ENCODE measurements around the gene STX11. TPM values are rescaled to one million over a fixed set of nuclear protein-coding genes. Genes with fewer than 3 reads are reported as not detected.

STX11 gene
- total and polyA plus RNA-seq, 2 of the 13 experiments (the other 11 are each of a cell fraction or from before 2014, with no cell fraction given), result 0.03 TPM; not detected in 1

- ChIA-PET CTCF (ENCODE audit: low intra/inter-chr PET ratio, low total read pairs) (no interaction called here), POLR2A (no interaction called here)
- no TSS peak for BruUV-seq (replicated peaks)
- Histone ChIP-seq H3K4me3 (replicated peaks in 1 of 3; ENCODE audit: insufficient read depth in 1 of 3, low read depth in 2 of 3, low read length in 3 of 3) (no peak overlapping the region), H3K9me3 (ENCODE audit: low read length) (no peaks in the 10 kb centered on the region), H3K4me1 (ENCODE audit: insufficient read depth, low read length) (no peaks in the 10 kb centered on the region), H3K27ac (ENCODE audit: extremely low read length, insufficient read depth, low read length) (no peak overlapping the region), H3K27me3 (ENCODE audit: control insufficient read depth in 1 of 2, insufficient read depth in 2 of 2, low read length in 2 of 2) (no peaks in the 10 kb centered on the region), H3K36me3 (replicated peaks in 1 of 2; ENCODE audit: control insufficient read depth in 1 of 2, insufficient read depth in 2 of 2, low read length in 2 of 2) (no peaks in the 10 kb centered on the region), H4K20me1 (ENCODE audit: insufficient read depth, low read length) (no peaks in the 10 kb centered on the region), H2AFZ (ENCODE audit: low read length) (no peak overlapping the region), H3K4me2 (ENCODE audit: low read depth, low read length) (no peak overlapping the region), H3K9ac (ENCODE audit: insufficient read depth, low read depth, low read length) (no peak overlapping the region), H3K79me2 (ENCODE audit: insufficient read depth, low read length) (no peaks in the 10 kb centered on the region)
- intact Hi-C loops (cut with micrococcal nuclease; ENCODE audit: unreplicated experiment), result no loop called here
- no peak for ATAC-seq
- FAIRE-seq, result no peak
- TF ChIP-seq CEBPB (IDR thresholded peaks at IDR 0.05; ENCODE audit: borderline replicate concordance, low read depth, low read length), result peak; percentile 91
- TF ChIP-seq RBM39 (IDR thresholded peaks at IDR 0.05; ENCODE audit: low read depth, low read length, poor library complexity, severe bottlenecking), result no peak
- peak; percentile 31; the same call in 1 of the 2 replicates for TF ChIP-seq CEBPG (CRISPR knock-in tag; IDR thresholded peaks at IDR 0.05)
- no peak for TF ChIP-seq ZNF589 (CRISPR knock-in tag; conservative IDR thresholded peaks at IDR 0.05)
- DNase-seq (ENCODE audit: low spot score), result no peak
- in situ Hi-C loops (cut with HindIII; ENCODE audit: extremely low pct_ligation_motif_present, low pct_unique_long_range_greater_than_20kb), result no loop called here
- WGBS (ENCODE audit: low lambda C conversion rate), result 56% methylated on average over 4 of the region's 4 CpGs
Observed at GRCh38 chr6:144185133-144185836, 35.0 kb downstream of the STX11 start.

- BruUV-seq (replicated peaks), result no TSS peak
Observed at GRCh38 chr6:144186817-144187625, 36.7 kb downstream of the STX11 start.

More at GRCh38 chr6:144186817-144187625, 36.7 kb downstream of the STX11 start:
- ChIA-PET POLR2A (no interaction called here), CTCF (ENCODE audit: low intra/inter-chr PET ratio, low total read pairs) (no interaction called here)
- H2AFZ ChIP-seq (ENCODE audit: low read length), result no peak overlapping the region
- no peaks in the 10 kb centered on the region for H3K4me1 ChIP-seq (ENCODE audit: insufficient read depth, low read length)
- no peak for ATAC-seq
- no peak for FAIRE-seq
- H3K27me3 ChIP-seq (ENCODE audit: control insufficient read depth in 1 of 2, insufficient read depth in 2 of 2, low read length in 2 of 2), result no peaks in the 10 kb centered on the region
- peak; percentile 41; the same call in 1 of the 2 replicates for TF ChIP-seq EED (CRISPR knock-in tag; IDR thresholded peaks at IDR 0.05)
- no peak for TF ChIP-seq HDAC1 (CRISPR knock-in tag; IDR thresholded peaks at IDR 0.05)
- TF ChIP-seq ZNF256 (CRISPR knock-in tag; conservative IDR thresholded peaks at IDR 0.05), result no peak
- TF ChIP-seq DNMT1 (CRISPR knock-in tag; IDR thresholded peaks at IDR 0.05), result 0 out of 2 replicates have a peak, but pooled peaks have one; percentile 27
- no peak for TF ChIP-seq ZBTB14 (CRISPR knock-in tag; IDR thresholded peaks at IDR 0.05)
- H4K20me1 ChIP-seq (ENCODE audit: insufficient read depth, low read length), result no peaks in the 10 kb centered on the region
- no peak overlapping the region for H3K4me3 ChIP-seq (replicated peaks in 1 of 3; ENCODE audit: insufficient read depth in 1 of 3, low read depth in 2 of 3, low read length in 3 of 3)
- no peaks in the 10 kb centered on the region for H3K9me3 ChIP-seq (ENCODE audit: low read length)
- no peak overlapping the region for H3K27ac ChIP-seq (ENCODE audit: extremely low read length, insufficient read depth, low read length)
- H3K79me2 ChIP-seq (ENCODE audit: insufficient read depth, low read length), result no peaks in the 10 kb centered on the region
- 84% methylated on average over 79 of the region's 79 CpGs for WGBS (ENCODE audit: low lambda C conversion rate)
- intact Hi-C loops (cut with micrococcal nuclease; ENCODE audit: unreplicated experiment) (no loop called here), in situ Hi-C loops (cut with HindIII; ENCODE audit: extremely low pct_ligation_motif_present, low pct_unique_long_range_greater_than_20kb) (no loop called here)
- DNase-seq (ENCODE audit: low spot score), result no peak
- no peak overlapping the region for H3K4me2 ChIP-seq (ENCODE audit: low read depth, low read length)
- no peaks in the 10 kb centered on the region for H3K36me3 ChIP-seq (replicated peaks in 1 of 2; ENCODE audit: control insufficient read depth in 1 of 2, insufficient read depth in 2 of 2, low read length in 2 of 2)
- no peak overlapping the region for H3K9ac ChIP-seq (ENCODE audit: insufficient read depth, low read depth, low read length)

Measured in HepG2 (cell line).